Adipose tissue (tissue), 3 donors: ENCODE results near the gene CERS5. TPM values are rescaled to one million over a fixed set of nuclear protein-coding genes. Genes with fewer than 3 reads are reported as not detected.

ENCODE experiments used
- H3K27ac ChIP-seq: one replicate; pipeline ENCODE4 v1.5.1; 2013; ENCODE audit warnings: low read depth, low read length
- WGBS, 3 donors: extraction: QIAGEN DNeasy Blood & Tissue Kit; methylation state at CpG; one replicate each; pipeline ENCODE4 v1.1.7; 2013; 5-methylcytosine and 5-hydroxymethylcytosine counted together
- polyA plus RNA-seq, 3 donors: library from polyadenylated mRNA; stranded (reverse); fragments of 200-250 nt; gene quantifications; one replicate each; pipeline ENCODE4 v1.2.3, GENCODE V29; 2013
- donor health status: healthy with polysubstance abuse.
- donor health status: Bipolar disorder and iron deficiency.
- donor health status: healthy.

Gene CERS5
- 10 to 100 TPM; 17.0 to 26.1 (median 24.9) TPM for polyA plus RNA-seq

DNA sequence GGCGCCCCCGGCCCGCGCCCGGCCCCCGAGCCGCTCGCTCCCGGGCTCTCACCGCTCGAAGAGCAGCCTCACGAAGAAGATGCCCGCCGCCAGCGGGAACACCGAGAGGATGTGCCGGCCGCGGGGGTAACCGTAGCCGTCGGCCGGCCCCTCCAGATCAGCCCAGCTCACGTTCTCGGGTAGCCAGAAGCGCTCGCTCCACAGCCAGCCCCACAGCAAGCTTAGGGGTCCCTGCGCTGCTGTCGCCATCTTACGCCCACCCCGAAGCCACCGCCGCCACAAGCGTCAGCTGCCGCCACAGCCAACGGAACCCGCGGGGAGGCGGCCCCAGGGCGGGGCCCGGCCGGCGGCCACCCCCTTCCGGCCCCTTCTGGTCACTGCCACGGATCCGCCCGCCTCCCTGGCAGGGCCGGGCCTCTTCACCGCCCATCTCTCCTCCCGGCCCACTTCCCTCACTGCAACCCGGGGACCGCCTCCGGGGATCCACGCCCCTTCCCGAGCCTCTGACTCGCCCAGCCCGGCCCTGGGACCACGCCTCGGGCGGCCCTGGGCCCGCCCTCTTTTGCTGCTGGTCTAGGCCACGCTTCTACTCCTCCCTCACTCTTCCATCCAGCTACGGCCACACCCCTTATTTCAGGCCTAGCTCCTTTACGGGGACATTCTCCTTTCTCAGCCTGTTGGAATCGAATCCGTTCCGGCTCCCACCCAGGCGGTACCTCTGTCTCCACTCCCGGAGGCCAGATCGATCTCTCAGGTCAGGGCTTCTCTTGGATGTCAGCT lies at the start of gene CERS5:
Gene CERS5, minus strand, starts transcription at position 321 of the 780 bp plus-strand sequence. Its CDS starts 72 bp downstream, at position 249.
- 1% methylated on average over 61 to 70 of the region's 70 CpGs for WGBS, 3 donors
- peak within 1 kb of the TSS; percentile 80 for H3K27ac ChIP-seq

- WGBS, 3 donors, result 84 to 91% (median 85%) methylated on average over 3 of the region's 3 CpGs
- no peak overlapping the region for H3K27ac ChIP-seq
Measured at GRCh38 chr12:50215033-50215432, 47.9 kb upstream of the CERS5 start.

DNA sequence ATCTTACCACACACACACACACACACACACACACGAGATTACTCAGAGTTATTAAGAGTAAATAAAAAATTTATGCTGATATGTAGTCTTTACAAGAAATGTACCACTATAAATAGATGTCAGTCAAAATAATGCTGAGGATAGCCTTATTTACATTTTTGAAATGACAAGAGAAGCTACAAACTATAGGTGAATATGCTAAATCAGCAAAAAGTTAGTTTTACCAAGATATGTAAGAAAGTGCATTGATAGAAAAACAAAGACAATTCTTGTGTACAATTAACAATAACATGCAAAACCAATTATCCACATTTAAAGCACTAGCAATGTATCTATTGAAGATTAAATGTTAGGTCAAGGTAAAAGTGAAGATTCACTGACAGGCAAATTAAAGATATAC lies 46.8 kb upstream of the CERS5 start:
- 21 to 42% (median 39%) methylated on average over 1 of the region's 1 CpG for WGBS, 3 donors

DNA sequence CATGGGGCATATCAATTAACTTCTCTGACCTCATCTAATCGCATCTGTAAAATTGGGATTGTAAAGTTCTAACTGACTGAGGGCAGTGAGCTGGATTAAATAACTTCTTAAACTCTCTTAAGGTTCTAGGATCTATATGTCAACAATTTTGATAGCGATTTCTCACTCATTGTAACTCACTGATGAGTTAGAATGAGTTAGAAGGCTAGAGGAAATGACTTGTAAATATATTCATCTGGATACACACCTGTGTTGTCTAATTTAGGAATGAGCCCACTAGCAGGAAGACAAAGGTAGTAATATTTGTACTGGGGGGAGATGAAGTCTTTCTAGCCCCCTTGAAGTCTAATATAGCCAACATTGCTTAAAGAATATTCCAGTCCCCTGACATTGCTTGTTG lies 46.3 kb upstream of the CERS5 start:
- 93 to 94% (median 93%) methylated on average over 2 of the region's 2 CpGs for WGBS, 3 donors
- no peak overlapping the region for H3K27ac ChIP-seq

More for the DNA sequence above, 46.8 kb upstream of the CERS5 start:
- no peak overlapping the region for H3K27ac ChIP-seq

DNA sequence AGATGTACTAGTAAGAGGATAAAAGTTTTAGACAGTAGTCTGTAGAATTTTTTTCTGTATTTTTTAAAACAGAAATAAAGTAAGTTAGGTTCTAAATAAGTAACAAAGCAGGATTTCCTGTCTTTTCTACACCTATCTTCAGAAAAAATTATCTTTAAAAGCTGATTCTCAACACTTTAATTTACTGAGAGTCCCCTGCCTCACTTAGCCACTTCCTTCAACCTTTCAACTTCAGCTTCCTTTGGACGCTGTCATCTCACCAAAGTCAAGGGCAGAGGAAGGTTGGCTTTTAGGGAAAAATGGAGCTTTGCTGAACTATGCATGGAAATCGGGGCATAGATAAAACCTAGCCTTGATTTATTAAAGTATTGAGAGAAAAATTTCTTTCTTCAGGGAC lies 44.9 kb upstream of the CERS5 start:
- 44 to 74% (median 44%) methylated on average over 2 of the region's 2 CpGs for WGBS, 3 donors
- no peak overlapping the region for H3K27ac ChIP-seq

- no peak overlapping the region for H3K27ac ChIP-seq
- 47 to 75% (median 56%) methylated on average over 6 of the region's 6 CpGs for WGBS, 3 donors
Measured at GRCh38 chr12:50211392-50212070, 44.4 kb upstream of the CERS5 start.

- H3K27ac ChIP-seq, result no peak overlapping the region
- 96 to 100% (median 100%) methylated on average over 2 of the region's 2 CpGs for WGBS, 3 donors
Measured at GRCh38 chr12:50207424-50207823, 40.3 kb upstream of the CERS5 start.

DNA sequence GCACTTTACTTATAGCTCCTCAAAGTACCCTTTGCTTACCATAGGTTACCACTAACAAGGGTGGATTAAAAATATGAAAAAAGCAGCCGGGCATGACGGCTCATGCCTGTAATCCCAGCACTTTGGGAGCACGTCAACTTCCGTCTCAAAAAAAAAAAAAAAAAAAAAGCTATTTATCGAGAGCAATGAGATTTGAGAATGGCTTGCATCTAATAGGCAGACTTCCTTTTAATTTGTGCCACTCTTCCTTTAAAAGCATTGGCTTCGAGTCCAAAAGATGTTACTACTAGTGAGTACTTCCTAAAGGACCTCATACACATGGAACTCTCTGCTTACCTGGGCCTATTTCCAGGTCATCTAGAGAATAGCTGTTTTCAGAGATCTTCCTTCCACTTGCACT lies 38.5 kb upstream of the CERS5 start:
- no peak overlapping the region for H3K27ac ChIP-seq
- WGBS, 3 donors, result 90 to 96% (median 91%) methylated on average over 6 of the region's 6 CpGs

DNA sequence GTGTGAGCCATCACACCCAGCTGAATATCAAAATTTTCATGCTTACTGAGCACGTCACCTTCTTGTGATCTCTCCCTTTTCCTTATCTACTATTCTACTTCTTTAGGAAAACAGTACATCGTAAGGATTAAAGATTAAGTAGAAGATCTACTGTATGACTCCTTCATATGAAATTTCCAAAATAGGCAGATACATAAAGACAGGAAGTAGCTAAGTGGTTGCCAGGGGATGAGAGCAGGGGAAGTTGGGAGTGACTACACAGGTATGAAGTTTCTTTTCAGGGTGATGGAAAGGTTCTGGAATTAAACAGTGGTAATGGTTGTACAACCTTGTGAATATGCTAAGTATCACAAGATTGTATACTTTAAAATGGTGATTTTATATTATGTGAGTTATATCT lies 36.5 kb upstream of the CERS5 start:
- WGBS, 3 donors, result 87 to 96% (median 87%) methylated on average over 2 of the region's 2 CpGs
- H3K27ac ChIP-seq, result no peak overlapping the region

GRCh38 chr12:50201987-50202521 lies 34.9 kb upstream of the CERS5 start:
- 34 to 88% (median 80%) methylated on average over 3 of the region's 3 CpGs for WGBS, 3 donors
- no peak overlapping the region for H3K27ac ChIP-seq

- H3K27ac ChIP-seq, result no peak overlapping the region
- 88 to 93% (median 89%) methylated on average over 2 of the region's 2 CpGs for WGBS, 3 donors
Measured at GRCh38 chr12:50200552-50201273, 33.5 kb upstream of the CERS5 start.

- 86 to 94% (median 90%) methylated on average over 5 of the region's 5 CpGs for WGBS, 3 donors
Measured at GRCh38 chr12:50198829-50199228, 31.7 kb upstream of the CERS5 start.

DNA sequence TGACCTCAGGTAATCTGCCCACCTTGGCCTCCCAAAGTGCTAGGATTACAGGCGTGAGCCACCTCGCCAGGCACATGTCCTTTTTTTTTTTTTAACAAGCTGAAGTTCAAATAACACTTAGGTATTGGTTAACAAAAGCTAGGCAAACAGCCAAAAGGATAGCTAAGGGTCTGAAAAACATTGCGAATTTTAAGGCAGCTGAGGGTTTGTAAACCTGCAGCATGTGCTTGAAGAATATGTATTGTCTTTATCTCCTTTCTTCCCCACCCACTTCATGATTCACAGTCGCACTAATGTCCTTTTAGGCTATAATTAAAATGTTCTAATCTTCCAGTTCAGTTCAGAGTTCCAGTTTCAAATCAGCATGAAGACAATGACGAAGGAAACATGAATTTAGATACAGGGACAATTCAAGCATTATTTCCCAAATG lies 30.1 kb upstream of the CERS5 start:
- H3K27ac ChIP-seq, result no peak overlapping the region
- 74 to 82% (median 77%) methylated on average over 5 of the region's 5 CpGs for WGBS, 3 donors

More at GRCh38 chr12:50198829-50199228, 31.7 kb upstream of the CERS5 start:
- H3K27ac ChIP-seq, result no peak overlapping the region

DNA sequence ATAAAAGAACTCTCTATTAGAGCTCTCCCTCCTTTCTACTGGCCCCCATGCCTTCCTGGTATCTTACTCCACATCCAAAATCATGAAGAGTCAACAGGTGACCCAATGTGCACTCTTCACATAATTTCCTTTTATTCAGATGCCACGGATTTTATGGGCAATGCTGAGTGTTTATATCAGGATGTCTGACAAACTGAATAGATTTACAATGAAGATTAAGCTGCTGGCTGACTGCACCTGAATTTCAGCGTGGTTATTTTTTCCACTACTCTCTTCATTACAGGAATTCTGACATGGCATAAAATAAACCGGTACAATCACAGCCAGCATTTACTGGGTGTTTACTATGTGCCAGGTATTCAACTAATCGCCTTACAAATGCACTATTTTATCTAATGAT lies 29.4 kb upstream of the CERS5 start:
- no peak overlapping the region for H3K27ac ChIP-seq
- 64 to 79% (median 64%) methylated on average over 4 of the region's 4 CpGs for WGBS, 3 donors

DNA sequence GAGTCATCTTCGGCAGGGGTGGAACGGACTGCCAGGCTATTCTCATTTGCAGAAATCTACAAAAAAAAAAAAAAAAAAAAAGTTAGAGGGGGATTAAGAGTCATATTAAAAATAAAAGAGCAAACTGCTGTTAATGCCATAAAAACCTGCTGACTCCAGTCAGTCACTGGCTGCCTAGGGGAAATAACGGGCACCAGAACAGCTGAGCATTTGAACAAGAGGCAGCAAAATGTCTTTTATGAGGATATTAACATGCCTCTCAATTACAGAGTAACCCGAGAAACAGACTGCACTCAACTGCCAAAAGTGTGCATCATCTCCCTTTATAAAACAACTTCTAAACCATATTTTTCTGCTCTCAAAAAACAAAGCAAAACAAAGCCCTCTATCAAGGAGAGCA lies 28.7 kb upstream of the CERS5 start:
- WGBS, 3 donors, result 70 to 88% (median 72%) methylated on average over 4 of the region's 4 CpGs
- no peak overlapping the region for H3K27ac ChIP-seq

DNA sequence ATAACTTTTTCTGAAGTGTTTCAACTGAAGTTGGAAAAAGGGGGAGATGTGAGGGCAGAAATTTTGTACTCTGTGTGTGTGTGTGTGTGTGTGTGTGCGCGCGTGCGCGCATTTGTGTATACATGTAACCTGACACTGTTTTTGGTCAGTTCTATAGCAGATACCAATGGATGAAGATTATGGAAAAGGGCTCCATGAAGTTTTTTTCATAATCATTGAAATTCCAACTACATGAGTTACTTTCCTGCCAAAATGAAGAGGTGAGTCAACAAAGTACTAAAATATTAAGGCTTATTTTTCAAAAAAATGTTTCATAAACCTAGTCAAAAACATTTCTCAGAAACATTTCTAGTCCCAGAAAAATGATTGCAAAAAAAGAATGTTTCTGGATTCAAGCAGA lies 25.7 kb upstream of the CERS5 start:
- no peak overlapping the region for H3K27ac ChIP-seq
- WGBS, 3 donors, result 79 to 90% (median 83%) methylated on average over 5 of the region's 5 CpGs

DNA sequence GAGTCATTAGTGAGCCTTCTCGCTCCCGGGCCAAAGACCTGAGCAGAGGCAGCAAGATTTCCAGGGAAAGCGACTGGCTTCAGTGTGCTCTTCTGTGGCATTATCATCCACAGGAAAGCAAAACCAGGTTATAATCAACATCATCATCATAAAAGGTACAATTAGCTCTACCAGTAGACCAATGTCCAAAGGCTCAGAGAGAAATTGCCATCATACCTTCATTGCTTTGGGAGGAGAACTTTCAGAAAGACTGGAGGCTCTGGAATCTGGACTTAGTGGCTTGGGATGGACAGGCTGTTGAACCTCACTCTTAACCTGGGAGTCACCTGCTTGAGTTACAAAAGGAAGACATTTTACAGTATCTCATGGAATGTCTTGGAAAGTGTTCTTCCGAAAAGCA lies 25.1 kb upstream of the CERS5 start:
- no peak overlapping the region for H3K27ac ChIP-seq
- WGBS, 3 donors, result 95 to 99% (median 96%) methylated on average over 4 of the region's 4 CpGs

GRCh38 chr12:50190859-50191258 lies 23.7 kb upstream of the CERS5 start:
- H3K27ac ChIP-seq, result no peak overlapping the region
- 76 to 100% (median 83%) methylated on average over 1 of the region's 1 CpG for WGBS, 3 donors
